AG08395 (cell line): Measurements from ENCODE around the gene LYG1.
"Not testable (repeated sequence)": the region's sequence is repeated elsewhere in the genome, so short reads cannot be mapped to it uniquely, and the experiment has no call there.

Experiments
- DNase-seq: peaks from one replicate; pipeline ENCODE4 v3.0.0; 2012; ENCODE audit warnings: mixed read lengths, low spot score

Gene LYG1

DNA sequence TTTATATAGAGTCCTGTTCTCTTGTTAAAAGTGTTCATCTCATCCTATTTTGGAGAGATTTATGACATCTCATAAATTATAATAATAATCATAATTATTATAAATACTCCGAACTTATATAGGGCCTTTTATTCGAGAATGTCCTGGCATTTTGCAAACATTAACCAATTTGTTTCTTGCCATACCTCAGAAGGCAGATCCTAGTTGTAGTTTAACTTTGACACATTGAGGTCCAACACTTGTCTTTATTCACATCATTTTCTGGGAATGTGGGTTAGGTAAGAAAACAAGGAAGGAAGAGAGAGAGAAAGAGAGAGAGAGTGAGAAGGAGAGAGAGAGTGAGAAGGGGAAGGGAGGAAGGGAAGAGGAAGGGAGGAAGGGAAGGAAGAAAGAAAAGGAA is at the start of gene LYG1:
Gene LYG1 (minus strand): TSS at position 101 of the 400 bp plus-strand sequence. CDS start 5,527 bp downstream, outside the sequence.
- DNase-seq = not testable (repeated sequence)

DNA sequence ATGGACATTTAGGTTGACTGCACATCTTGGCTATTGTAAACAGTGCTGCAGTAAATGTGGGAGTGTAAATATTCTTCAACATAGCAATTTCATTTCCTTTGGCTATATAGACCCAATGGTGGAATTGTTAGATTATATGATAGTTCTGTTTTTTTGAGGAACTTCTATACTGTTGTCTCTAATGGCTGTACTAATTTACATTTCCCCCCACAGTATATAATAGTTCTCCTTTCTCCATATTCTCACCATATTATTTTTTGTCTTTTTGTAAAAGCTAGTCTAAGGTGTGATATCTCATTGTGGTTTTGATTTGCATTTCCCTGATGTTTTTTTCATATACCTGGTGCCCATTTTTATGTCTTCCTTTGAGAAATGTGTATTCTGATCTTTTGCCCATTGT is 49.2 kb upstream of the LYG1 start:
- DNase-seq = no peak

DNA sequence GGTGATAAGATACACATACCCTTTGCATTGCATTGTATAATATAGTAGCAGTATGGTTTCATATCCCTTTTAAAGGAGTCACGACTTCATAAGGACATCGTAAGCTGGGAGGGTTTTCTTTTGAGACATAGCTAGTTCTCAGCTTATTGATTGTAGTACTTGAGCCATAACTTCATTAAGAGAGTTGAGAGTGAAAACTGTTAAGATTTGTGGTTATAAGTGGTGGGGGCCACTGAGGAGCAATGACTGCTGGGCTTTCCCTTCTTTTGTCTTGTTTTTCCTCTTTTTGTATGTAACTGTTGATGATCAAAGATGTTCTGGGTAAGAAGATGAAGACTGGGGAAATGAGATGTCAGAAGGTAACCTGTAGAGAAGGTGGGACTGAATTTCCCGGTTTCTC is 47.2 kb upstream of the LYG1 start:
- no peak for DNase-seq

DNA sequence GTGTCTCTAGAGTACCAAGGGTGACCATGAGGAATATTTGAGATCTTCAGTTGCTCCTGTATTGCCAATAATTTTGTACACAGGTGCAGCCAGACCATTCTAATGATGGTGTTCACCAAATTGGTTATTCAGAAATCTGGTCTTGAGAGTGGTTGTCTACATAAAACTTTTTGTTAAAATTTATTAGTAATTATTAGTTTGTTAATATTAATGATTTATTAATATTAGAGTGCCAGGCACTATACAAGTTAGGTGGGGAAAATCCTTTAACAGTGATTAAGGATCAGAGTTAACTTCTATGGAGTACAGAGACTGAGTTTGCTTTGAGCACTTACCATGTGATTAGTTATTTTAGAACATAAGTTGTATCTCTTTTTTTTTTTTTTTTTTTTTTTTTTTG is 45.2 kb upstream of the LYG1 start:
- DNase-seq = no peak

DNA sequence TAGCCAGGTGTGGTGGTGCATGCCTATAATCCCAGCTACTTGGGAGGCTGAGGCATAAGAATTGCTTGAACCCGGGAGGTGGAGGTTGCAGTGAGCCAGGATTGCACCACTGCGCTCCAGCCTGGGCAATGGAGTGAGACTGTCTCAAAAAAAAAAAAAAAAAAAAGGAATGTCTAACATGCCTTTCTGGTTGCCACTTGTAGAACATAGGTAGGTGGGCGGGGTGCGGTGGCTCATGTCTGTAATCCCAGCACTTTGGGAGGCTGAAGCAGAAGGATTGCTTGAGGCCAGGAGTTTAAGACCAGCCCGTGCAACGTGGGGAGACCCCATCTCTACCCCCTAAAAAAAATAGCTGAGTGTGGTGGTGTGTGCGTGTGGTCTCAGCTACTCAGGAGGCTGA is 44.4 kb upstream of the LYG1 start:
- not testable (repeated sequence) for DNase-seq

DNA sequence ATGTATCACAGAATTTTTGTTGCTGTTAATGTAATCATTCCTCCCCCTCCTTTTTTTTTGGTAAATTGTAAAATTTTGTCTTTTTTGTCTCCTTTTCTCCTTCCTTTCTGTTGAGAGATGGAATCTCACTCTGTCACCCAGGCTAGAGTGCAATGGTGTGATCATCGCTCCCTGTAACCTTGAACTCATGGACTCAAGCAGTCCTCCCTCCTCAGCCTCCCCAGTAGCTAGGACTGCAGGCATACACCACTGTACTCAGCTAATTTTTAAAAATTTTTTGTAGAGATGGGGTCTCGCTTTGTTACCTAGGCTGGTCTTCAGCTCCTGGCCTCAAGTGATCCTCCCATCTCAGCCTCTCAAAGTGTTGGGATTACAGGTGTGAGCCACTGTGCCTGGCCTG is 41.5 kb upstream of the LYG1 start:
- DNase-seq = no peak

- DNase-seq = no peak
These were observed 39.8 kb upstream of the LYG1 start for GRCh38 chr2:99340669-99341236.

DNA sequence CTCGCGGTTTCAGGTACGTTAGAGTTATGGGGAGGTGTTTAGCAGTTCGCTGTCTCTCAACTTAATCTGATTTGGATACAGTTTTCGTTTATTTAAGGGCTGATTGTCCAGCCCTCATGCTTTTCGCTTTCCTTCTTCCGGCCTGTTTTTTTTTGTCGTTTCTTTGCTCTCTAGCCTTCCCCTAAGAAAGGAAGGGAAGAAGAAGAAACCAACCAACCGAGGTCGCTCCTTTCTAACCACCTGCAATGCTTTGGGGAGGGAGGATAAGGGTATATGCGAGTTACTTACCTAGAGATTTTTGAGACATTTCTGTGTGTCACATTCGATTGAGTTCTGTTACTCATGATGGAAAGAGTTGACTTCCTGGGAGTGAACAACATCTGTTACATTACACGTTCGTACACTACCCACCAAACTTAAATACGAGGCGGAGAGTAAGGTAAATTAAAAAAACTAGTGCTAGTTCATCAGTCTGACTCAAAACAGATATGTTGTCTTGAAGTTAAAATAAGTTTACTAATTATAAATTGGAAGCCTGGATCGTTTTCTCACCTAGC is 37.1 kb upstream of the LYG1 start:
- DNase-seq = no peak

- DNase-seq = peak; percentile 97
These were observed 36.4 kb upstream of the LYG1 start, which contains the start of gene EIF5B for GRCh38 chr2:99337113-99338028. Gene EIF5B (plus strand): TSS chr2:99337389. CDS start chr2:99337555, 166 bp downstream.

DNA sequence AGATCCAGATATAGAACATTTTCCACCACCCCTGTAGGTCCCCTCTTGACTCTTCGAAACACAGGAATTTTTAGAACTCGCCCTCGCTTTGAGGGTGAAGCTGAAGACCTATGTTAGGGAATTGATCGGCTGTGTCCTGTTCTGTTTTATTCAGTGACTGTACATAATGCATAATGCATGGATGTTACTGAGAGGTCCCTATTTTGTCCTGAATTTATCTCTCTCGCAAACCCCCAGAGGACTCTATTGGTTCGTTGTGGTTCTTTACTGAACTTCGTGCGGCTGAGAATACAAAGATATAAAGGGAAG is 35.8 kb upstream of the LYG1 start:
- DNase-seq = no peak

GRCh38 chr2:99335911-99336803 is 35.2 kb upstream of the LYG1 start, which contains the start of gene TXNDC9:
Gene TXNDC9 (minus strand): TSS chr2:99336333. CDS start chr2:99333210, 3,123 bp downstream.
- peak; percentile 99 for DNase-seq

GRCh38 chr2:99325384-99325783 is 24.4 kb upstream of the LYG1 start:
- no peak for DNase-seq

GRCh38 chr2:99317873-99318200 is 16.8 kb upstream of the LYG1 start:
- DNase-seq = not testable (repeated sequence)

- DNase-seq = no peak
These were observed 16.3 kb upstream of the LYG1 start for GRCh38 chr2:99317161-99317872.

DNA sequence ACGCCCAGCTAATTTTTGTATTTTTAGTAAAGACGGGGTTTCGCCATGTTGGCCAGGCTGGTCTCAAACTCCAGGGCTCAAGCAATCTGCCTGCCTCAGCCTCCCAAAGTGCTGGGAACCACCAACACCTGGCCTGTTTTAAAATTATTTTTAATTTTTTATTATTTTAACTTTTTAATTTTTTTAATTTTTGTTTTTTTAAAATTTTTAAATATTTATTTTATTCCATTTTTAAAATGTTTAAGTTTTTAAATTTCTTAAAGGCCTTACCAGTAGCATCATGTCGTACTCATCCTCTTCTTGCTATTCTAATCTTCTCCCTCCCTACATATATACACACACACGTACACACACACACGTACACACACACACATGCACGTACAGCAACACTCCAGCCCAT is 1.4 kb downstream of the LYG1 start:
- DNase-seq = no peak

DNA sequence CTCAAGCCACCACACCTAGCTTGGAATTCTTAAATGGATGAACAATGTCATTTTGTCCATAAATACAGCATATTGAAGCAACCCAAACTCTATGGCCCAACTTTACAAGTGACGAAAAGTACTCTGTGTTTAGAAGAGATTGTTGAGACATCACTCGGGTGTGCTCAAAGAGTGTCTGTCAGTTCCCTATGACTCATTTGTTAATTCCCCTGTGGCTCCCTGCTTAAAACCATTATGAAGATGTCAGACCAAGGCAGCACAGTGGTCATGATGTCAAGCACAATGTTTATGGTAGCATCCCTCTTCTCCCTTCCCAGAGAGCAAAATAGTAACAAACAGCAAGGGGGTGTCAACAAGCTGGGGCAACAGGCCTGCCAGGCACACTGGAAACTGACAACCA is 3.0 kb downstream of the LYG1 start:
- peak; percentile 13 for DNase-seq

- no peak for DNase-seq
These were observed 15.5 kb downstream of the LYG1 start for GRCh38 chr2:99285526-99285925.

- DNase-seq = no peak
These were observed 20.9 kb downstream of the LYG1 start for GRCh38 chr2:99279969-99280695.

GRCh38 chr2:99278793-99279291 is 22.2 kb downstream of the LYG1 start:
- DNase-seq = peak; percentile 75

GRCh38 chr2:99278195-99278765 is 22.7 kb downstream of the LYG1 start:
- DNase-seq = not testable (repeated sequence)
